Posterior cingulate gyrus (tissue), 11 donors: Measurements from ENCODE around the gene FHL2.

Source experiments
- DNase-seq, 10 donors: peaks; one replicate each; pipeline versions ENCODE4 v3.0.0 to v3.0.0-alpha.2; 2020 to 2021; ENCODE audit warnings: mixed read lengths in 3 of 10
- intact Hi-C: fragments of 100-400 bp; cut with DNase I; formaldehyde crosslinking; loops from one replicate; pipeline ENCODE4 v1.15.1; 2023

Gene FHL2

GRCh38 chr2:105400138-105400540, 1.3 kb upstream of the FHL2 start:
- DNase-seq: no peak
- intact Hi-C loops: no loop called here

- intact Hi-C loops: no loop called here
- peak in 3 of 10 donors; percentile 82 to 87 (median 85) for DNase-seq
Measured at GRCh38 chr2:105399207-105399861, 483 bp upstream of the FHL2 start.

- no peak for DNase-seq
- intact Hi-C loops: no loop called here
Measured at GRCh38 chr2:105397953-105398335, 907 bp downstream of the FHL2 start.

- intact Hi-C loops: no loop called here
- peak in 1 of 10 donors; percentile 77 for DNase-seq
Measured at GRCh38 chr2:105397025-105397722, 1.7 kb downstream of the FHL2 start.

GRCh38 chr2:105396254-105397024, 2.4 kb downstream of the FHL2 start:
- intact Hi-C loops: no loop called here
- DNase-seq: no peak

- peak in 4 of 10 donors; percentile 28 to 91 (median 69) for DNase-seq
- intact Hi-C loops: no loop called here
Measured at GRCh38 chr2:105395691-105396090, 3.2 kb downstream of the FHL2 start.

GRCh38 chr2:105394951-105395611, 3.8 kb downstream of the FHL2 start:
- intact Hi-C loops: no loop called here
- no peak for DNase-seq

GRCh38 chr2:105393373-105394055, 5.3 kb downstream of the FHL2 start:
- intact Hi-C loops: no loop called here
- no peak for DNase-seq

- DNase-seq: no peak
- intact Hi-C loops: no loop called here
Measured at GRCh38 chr2:105391763-105392662, 6.8 kb downstream of the FHL2 start.

- intact Hi-C loops: no loop called here
- no peak for DNase-seq
Measured at GRCh38 chr2:105391058-105391627, 7.7 kb downstream of the FHL2 start.

- no peak for DNase-seq
- intact Hi-C loops: no loop called here
Measured at GRCh38 chr2:105390454-105390853, 8.4 kb downstream of the FHL2 start.

GRCh38 chr2:105388971-105389381, 9.9 kb downstream of the FHL2 start:
- intact Hi-C loops: no loop called here
- no peak for DNase-seq

GRCh38 chr2:105387225-105387624, 11.6 kb downstream of the FHL2 start:
- no peak for DNase-seq
- intact Hi-C loops: no loop called here

- no peak for DNase-seq
- intact Hi-C loops: no loop called here
Measured at GRCh38 chr2:105385731-105386540, 12.9 kb downstream of the FHL2 start.

- intact Hi-C loops: no loop called here
- DNase-seq: no peak
Measured at GRCh38 chr2:105384861-105385260, 14.0 kb downstream of the FHL2 start.

- no peak for DNase-seq
- intact Hi-C loops: no loop called here
Measured at GRCh38 chr2:105384216-105384615, 14.6 kb downstream of the FHL2 start.

GRCh38 chr2:105383432-105384166, 15.3 kb downstream of the FHL2 start:
- intact Hi-C loops: no loop called here
- DNase-seq: no peak

GRCh38 chr2:105382177-105382576, 16.7 kb downstream of the FHL2 start:
- DNase-seq: no peak
- intact Hi-C loops: no loop called here
